ENCODE data around the gene SLC29A4.

GRCh38 chr7:5234852-5235831, 47.6 kb upstream of the SLC29A4 start:
- no peak for TF ChIP-seq CTCF (conservative IDR thresholded peaks at IDR 0.05; ENCODE audit: low read depth, low read length)
- TF ChIP-seq EZH2 (IDR thresholded peaks at IDR 0.05; ENCODE audit: low read length, unreplicated experiment) = no peak

Measured in PC-3 (cell line).